OCI-M1 (cell line): Measurements from ENCODE around the gene KCNQ1.

Experiments used
- DNase-seq: peaks from one replicate; lab custom pipeline; 2025; lab: John Stamatoyannopoulos, UW

Gene KCNQ1

DNA sequence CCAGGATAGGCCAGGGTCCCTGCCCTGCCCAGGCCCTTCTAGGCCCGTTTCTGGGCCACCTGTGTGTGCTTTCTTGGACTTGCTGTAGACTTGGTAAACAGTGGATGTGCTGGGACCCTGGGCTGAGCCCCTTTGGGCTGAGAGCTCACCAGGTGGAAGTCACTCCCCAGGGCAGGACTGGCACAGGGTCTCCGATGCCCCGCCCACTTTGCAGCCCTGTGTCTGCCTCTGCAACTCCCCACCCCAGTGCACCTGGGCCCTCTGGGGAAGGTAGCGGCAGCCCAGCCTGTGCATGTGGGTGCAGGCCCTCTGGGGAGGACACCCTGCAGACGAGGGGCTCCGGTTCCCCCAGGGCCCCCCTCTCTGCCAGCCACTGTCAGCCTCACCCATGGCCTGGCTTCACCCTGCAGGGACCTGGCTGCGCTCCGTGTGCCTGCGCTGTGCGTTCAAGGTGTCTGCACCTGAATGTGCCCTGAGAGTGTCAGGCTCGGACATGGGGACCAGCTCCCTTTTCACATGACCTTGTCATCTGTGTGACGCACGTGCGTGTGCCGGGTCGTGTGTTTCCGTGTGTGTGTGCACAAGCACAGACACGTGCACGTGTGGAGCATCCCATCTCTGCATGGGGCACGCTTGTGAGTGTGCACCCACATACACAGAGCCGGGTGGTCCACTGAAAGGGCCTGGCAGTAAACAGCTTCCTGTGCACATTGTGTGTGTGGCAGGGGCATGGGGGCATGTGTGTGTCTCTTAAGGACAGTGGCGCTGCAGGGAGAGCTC, 136.5 kb downstream of the KCNQ1 start:
- DNase-seq = no peak

GRCh38 chr11:2581931-2582350, 137.1 kb downstream of the KCNQ1 start:
- no peak for DNase-seq

DNA sequence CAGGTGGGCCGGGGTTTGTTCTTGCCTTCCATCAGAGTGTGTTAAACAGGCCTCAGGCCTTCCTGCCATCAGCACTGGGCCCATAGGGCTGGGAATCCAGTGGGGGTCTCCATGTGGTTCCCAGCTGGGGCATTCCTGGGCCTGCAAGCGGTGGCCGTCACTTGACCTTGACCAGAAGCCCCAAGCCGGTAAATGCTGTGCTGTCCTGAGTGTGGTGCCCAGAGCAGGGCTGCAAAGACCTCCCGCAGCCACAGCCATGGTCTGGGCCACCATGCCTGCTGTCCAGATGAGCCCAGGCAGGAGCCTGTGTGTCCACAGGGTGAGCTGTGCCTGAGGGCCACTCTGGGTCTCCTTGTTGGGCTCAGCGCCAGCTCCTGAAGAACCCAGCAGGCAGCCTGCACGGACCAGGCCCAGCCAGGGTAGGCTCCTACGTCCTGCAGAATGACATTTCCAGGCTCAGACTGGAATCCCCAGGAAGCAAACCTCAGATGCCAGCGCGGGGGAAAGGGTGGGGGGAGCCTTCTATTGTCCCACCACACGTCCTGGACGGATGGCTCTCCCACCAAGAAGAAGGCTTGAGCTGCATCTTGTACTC, 137.6 kb downstream of the KCNQ1 start:
- no peak for DNase-seq

GRCh38 chr11:2582946-2583604, 138.3 kb downstream of the KCNQ1 start:
- no peak for DNase-seq

DNA sequence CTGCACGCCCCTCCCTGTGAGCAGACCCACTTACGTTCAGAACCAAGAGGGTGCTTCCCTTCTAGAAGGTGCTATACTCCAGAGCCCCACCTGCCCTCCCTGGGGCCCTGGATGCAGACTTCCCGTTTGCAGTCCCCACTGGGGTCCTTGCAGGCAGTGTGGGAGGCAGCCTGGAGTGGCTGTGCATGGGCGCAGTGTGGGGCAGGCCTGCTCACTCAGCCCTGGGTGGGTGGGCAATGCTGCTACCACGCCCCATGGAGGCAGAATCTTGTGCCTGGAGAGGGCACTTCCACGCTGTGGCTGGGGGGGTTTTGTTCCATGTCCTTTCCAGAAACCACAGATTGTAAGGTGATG, 138.8 kb downstream of the KCNQ1 start:
- DNase-seq = no peak

- no peak for DNase-seq
Measured at GRCh38 chr11:2584434-2584811, 139.6 kb downstream of the KCNQ1 start.

- no peak for DNase-seq
Measured at GRCh38 chr11:2584812-2585565, 140.2 kb downstream of the KCNQ1 start.

GRCh38 chr11:2585566-2586086, 140.8 kb downstream of the KCNQ1 start:
- no peak for DNase-seq

DNA sequence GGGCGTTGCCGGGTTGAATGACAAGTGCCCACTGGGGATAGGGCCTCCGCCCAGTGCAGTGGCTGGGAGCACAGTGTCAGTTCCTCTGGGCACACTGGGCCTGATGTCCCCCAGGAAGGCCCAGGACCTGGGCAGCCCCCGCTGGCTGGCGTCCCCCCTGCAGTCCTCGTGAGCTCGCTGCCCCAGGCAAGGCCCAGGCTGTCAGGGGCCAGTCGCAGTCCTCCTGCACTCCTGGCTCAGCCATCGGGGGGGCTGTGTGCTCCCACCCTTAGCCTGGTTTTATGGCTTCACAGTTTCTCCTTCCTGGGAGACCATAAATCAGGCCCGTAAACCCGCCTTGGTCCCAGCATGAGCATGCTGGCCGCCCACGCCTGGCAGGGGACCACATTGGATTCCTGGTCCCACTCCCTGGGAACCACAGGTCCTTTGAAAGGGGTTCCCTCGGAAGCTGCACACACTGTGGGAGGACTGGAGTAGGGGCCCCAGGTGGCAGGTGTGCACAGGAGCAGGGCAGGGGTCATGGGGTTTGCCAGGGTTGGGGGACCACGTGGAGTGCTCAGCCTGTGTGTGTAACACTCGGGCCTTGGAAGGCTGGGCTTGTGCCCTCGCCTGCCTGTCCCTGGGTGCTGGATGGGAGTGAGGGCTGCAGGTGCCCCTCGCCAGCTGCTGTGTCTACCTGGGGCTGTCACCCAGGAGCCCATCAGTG, 141.4 kb downstream of the KCNQ1 start:
- no peak for DNase-seq

GRCh38 chr11:2586793-2587131, 142.0 kb downstream of the KCNQ1 start:
- no peak for DNase-seq

- DNase-seq = no peak
Measured at GRCh38 chr11:2587132-2587930, 142.5 kb downstream of the KCNQ1 start.

DNA sequence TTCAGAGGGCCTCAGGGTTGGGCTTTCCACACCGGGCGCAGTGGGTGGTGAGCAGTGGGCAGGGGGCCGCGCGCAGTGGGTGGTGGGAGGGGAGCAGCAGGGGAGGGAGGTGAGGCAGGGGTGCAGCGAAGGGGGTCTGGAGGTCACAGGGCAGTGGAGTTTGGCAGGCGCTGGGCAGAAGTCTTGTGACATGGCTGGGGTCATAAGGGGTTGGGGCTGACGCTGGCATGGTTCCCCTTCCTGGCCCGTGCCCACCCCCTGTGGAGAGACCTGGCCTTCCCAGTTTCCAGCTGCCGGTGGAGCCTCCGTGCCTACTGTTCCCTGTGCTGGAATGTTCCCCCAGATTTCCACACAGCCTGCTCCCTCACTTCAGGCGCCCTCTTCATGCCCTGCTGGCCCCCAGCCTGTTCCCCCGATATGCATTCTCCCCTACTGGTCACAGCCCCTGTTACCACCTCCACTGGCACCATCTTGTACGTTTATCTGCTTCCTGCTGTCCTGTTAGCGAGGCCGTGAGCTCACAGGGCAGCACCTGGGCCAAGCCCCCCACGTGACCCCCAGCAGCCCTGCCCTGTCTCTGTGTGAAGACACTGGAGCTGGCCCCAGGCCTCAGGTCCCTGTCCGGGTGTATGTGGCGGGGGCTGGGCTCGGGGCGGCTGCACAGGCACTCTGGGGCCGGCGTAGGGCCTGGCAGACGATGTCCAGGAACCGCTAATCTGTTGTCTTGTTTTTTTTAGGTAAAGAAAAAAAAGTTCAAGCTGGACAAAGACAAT, 143.4 kb downstream of the KCNQ1 start:
- DNase-seq = no peak

- no peak for DNase-seq
Measured at GRCh38 chr11:2588809-2589537, 144.2 kb downstream of the KCNQ1 start.

GRCh38 chr11:2589538-2589934, 144.7 kb downstream of the KCNQ1 start:
- DNase-seq = no peak

DNA sequence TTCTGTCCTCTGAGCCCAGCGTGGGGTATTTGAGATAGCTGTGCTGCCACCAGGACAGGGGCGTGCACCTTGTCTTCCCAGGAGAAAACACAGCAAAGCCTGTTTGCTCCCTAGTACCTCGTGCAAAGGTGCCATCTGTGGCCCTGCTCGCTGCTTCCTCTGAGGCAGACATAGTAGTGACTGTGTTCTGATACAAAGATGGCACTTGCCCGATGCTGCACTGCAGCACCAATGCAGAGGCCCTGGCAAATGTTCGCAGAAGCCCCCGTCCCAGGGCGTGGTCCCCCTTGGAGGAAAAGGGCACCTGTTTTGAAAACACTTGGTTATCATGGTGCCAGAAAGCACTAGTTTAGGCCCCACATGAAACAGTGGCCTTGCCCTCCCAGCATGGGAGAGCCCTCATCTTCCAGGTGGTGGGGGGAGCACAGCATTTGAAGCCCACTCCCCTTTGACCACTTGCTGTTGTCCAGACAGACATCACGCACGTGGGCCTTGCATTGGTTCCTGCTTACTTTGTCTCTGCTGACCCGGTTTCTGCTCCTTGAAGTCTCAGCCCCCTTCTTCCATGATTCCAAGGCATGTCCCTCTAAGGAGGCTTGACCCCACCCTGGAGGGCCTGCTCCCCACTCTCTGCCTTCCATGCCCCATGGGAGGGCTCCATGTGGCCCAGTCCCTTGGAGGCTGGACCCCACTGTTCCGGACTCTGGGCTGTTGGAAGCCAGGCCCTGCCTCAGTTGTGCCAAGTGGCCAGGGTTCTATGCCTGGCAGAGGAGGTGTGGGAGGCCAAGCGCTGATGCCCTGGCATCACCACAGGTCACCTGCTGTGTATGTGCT, 145.5 kb downstream of the KCNQ1 start:
- DNase-seq = no peak

DNA sequence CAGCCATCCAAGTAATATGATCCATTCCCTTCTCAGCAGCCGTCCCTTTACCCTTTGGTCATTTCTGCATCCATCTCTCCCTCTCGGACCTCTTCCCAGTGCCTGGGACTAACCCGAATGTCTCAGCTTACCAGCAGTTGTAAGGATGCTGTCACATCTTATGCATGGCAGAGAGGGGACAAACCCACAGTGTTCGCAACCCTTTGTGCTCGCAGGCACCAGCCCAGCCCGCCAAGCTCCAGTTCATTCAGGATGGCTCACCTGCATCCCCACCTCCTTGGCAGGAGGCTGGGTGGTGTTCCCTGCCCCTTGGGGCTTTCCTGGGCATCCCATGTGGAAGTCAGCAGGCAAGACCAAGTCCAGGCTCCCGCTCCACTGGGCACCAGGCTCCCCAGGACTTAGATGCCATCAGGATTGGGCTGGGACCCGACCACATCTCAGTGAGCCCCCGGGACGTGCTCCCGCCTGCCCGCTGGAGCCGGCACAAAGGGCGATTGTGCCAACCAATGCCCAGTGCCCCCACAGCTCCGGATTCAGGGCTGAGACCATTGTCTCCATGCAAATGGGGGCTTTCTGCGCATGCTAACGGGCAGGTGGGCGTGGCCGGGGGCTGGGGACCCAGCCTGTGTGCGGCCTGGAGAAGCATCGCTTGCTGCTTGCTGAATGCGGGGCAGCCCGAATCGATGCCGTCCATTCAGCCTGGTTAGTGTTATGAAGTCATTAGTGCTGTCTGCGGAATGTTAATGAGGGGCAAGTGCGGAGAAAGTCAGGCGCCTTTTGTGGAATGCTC, 146.4 kb downstream of the KCNQ1 start:
- DNase-seq = no peak

DNA sequence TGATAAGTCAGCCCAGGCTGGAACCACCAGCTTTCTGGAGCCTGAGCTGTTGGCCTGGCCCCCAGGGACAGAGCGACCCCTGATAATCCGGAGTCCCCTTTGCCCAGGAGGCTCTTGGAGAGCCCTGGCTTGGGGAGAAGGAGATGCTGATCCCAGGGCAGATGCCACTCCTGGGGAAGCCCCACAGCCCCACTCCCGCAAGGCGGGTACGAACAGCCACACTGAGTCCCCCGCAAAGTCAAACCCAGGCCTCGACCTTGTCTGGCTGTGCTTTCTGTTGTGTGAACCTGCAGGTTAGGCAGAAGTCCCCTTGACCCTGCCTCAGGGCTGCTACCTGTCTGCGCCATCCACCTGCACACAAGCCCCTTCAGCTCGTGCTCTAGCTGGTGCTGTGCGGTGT, 147.0 kb downstream of the KCNQ1 start:
- DNase-seq = no peak
